Ishikawa (cell line): ENCODE measurements around the gene NXNL1.

ENCODE experiments used
- CREB1 ChIP-seq: IDR thresholded peaks from 2 replicates; pipeline ENCODE4 v1.6.1; 2012; ENCODE audit warnings: low read depth
- FOXM1 ChIP-seq: IDR thresholded peaks from 2 replicates; pipeline ENCODE4 v1.6.1; 2012; ENCODE audit warnings: low read depth, borderline replicate concordance
- MAX ChIP-seq: IDR thresholded peaks from 2 replicates; pipeline ENCODE4 v1.6.1; 2012
- RAD21 ChIP-seq: IDR thresholded peaks from 2 replicates; pipeline ENCODE4 v1.6.1; 2012; ENCODE audit warnings: low read depth
- TCF12 ChIP-seq: IDR thresholded peaks from 2 replicates; pipeline ENCODE4 v1.6.1; 2012; ENCODE audit warnings: low read depth
- YY1 ChIP-seq: IDR thresholded peaks from 2 replicates; pipeline ENCODE4 v1.6.1; 2012; ENCODE audit warnings: low read depth
- TF ChIP-seq, protein P1 (sequence below): IDR thresholded peaks from 2 replicates; pipeline ENCODE4 v1.6.1; 2012

DNA sequence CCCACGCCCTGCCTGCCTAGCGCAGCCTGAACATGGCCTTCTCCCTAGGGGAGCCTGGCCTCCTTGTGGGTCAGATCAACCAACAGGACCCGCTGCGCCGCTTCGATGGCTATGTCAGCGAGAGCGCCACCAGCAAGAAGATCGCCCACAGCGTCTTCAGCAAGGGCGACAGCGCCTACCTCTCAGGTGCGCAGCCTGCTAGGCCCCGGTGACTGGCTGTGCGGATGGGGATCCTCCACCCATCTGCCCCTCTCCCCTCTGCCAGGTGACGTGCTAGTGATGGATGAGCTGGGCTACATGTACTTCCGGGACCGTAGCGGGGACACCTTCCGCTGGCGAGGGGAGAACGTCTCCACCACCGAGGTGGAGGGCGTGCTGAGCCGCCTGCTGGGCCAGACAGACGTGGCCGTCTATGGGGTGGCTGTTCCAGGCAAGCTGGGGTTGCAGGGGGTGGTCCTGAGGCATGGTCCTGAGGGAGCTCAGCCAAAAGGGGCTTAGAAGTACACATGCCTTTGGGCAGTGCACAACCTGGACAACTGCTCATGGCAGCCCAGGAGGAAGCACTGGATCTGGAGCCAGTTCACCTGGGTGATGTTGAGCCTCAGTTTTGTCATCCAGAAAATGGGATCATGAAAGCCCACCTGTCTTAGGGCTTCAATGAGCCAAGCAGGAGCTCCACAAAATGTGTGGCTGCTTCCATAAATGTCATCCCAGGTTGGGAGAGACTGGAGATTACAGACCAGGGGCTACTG lies 39.9 kb upstream of the NXNL1 start:
- TF ChIP-seq YY1 (no peak), FOXM1 (no peak), CREB1 (no peak), TCF12 (no peak), RAD21 (no peak), MAX (no peak)
- TF ChIP-seq, protein P1, sequence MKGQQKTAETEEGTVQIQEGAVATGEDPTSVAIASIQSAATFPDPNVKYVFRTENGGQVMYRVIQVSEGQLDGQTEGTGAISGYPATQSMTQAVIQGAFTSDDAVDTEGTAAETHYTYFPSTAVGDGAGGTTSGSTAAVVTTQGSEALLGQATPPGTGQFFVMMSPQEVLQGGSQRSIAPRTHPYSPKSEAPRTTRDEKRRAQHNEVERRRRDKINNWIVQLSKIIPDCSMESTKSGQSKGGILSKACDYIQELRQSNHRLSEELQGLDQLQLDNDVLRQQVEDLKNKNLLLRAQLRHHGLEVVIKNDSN, result no peak
